Activated CD8-positive, alpha-beta memory T cell treated with anti-CD3 and anti-CD28 coated beads for 24 hours (primary cell): ENCODE data around the gene URGCP.
"Not testable (repeated sequence)": the region's sequence is repeated elsewhere in the genome, so short reads cannot be mapped to it uniquely, and the experiment has no call there.

Source experiments
- DNase-seq: peaks from one replicate; pipeline ENCODE4 v3.0.0-alpha.2; 2020

The URGCP gene

GRCh38 chr7:43905956-43906330, 453 bp downstream of the URGCP start:
- peak; percentile 72 for DNase-seq

GRCh38 chr7:43905209-43905946, 1.0 kb downstream of the URGCP start:
- DNase-seq = no peak

GRCh38 chr7:43904533-43905208, 1.7 kb downstream of the URGCP start:
- DNase-seq = no peak

GRCh38 chr7:43902542-43903054, 3.8 kb downstream of the URGCP start:
- DNase-seq = no peak

- DNase-seq = not testable (repeated sequence)
Observed at GRCh38 chr7:43898571-43898970, 7.8 kb downstream of the URGCP start.

- no peak for DNase-seq
Observed at GRCh38 chr7:43895847-43896415, 10.5 kb downstream of the URGCP start.

GRCh38 chr7:43891069-43891955, 15.1 kb downstream of the URGCP start:
- no peak for DNase-seq

- DNase-seq = no peak
Observed at GRCh38 chr7:43890468-43890867, 15.9 kb downstream of the URGCP start.

GRCh38 chr7:43888993-43889945, 17.1 kb downstream of the URGCP start:
- DNase-seq = no peak

- no peak for DNase-seq
Observed at GRCh38 chr7:43884617-43885016, 21.8 kb downstream of the URGCP start.

GRCh38 chr7:43884209-43884608, 22.2 kb downstream of the URGCP start:
- no peak for DNase-seq

- no peak for DNase-seq
Observed at GRCh38 chr7:43880596-43880995, 25.8 kb downstream of the URGCP start.

GRCh38 chr7:43879477-43879876, 26.9 kb downstream of the URGCP start:
- DNase-seq = no peak

- DNase-seq = no peak
Observed at GRCh38 chr7:43878867-43879266, 27.5 kb downstream of the URGCP start.

GRCh38 chr7:43877968-43878864, 28.2 kb downstream of the URGCP start:
- DNase-seq = no peak

- no peak for DNase-seq
Observed at GRCh38 chr7:43876976-43877745, 29.2 kb downstream of the URGCP start.

- DNase-seq = no peak
Observed at GRCh38 chr7:43876241-43876640, 30.2 kb downstream of the URGCP start.

- no peak for DNase-seq
Observed at GRCh38 chr7:43873300-43873699, 33.1 kb downstream of the URGCP start.

GRCh38 chr7:43872406-43873110, 33.8 kb downstream of the URGCP start:
- DNase-seq = no peak
